ENCODE measurements around the gene ADRM1.

ADRM1 gene

GRCh38 chr20:62339647-62340062, 36.9 kb downstream of the ADRM1 start:
- TF ChIP-seq, protein P1, sequence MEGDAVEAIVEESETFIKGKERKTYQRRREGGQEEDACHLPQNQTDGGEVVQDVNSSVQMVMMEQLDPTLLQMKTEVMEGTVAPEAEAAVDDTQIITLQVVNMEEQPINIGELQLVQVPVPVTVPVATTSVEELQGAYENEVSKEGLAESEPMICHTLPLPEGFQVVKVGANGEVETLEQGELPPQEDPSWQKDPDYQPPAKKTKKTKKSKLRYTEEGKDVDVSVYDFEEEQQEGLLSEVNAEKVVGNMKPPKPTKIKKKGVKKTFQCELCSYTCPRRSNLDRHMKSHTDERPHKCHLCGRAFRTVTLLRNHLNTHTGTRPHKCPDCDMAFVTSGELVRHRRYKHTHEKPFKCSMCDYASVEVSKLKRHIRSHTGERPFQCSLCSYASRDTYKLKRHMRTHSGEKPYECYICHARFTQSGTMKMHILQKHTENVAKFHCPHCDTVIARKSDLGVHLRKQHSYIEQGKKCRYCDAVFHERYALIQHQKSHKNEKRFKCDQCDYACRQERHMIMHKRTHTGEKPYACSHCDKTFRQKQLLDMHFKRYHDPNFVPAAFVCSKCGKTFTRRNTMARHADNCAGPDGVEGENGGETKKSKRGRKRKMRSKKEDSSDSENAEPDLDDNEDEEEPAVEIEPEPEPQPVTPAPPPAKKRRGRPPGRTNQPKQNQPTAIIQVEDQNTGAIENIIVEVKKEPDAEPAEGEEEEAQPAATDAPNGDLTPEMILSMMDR (conservative IDR thresholded peaks at IDR 0.05; ENCODE audit: low read depth, low read length), result no peak
- DNase-seq (ENCODE audit: low read depth), result no peak
- H3K4me3 ChIP-seq (ENCODE audit: low read depth, low read length), result no peak overlapping the region

- TF ChIP-seq, protein P1 (conservative IDR thresholded peaks at IDR 0.05; ENCODE audit: low read depth, low read length), result no peak
These were observed 40.1 kb downstream of the ADRM1 start for GRCh38 chr20:62342910-62343309.

GRCh38 chr20:62344092-62344491, 41.3 kb downstream of the ADRM1 start:
- TF ChIP-seq, protein P1 (conservative IDR thresholded peaks at IDR 0.05; ENCODE audit: low read depth, low read length), result no peak
- H3K4me3 ChIP-seq (ENCODE audit: low read depth, low read length), result no peak overlapping the region
- DNase-seq (ENCODE audit: low read depth), result no peak

More at GRCh38 chr20:62342910-62343309, 40.1 kb downstream of the ADRM1 start:
- no peak for DNase-seq (ENCODE audit: low read depth)
- H3K4me3 ChIP-seq (ENCODE audit: low read depth, low read length), result no peak overlapping the region

DNA sequence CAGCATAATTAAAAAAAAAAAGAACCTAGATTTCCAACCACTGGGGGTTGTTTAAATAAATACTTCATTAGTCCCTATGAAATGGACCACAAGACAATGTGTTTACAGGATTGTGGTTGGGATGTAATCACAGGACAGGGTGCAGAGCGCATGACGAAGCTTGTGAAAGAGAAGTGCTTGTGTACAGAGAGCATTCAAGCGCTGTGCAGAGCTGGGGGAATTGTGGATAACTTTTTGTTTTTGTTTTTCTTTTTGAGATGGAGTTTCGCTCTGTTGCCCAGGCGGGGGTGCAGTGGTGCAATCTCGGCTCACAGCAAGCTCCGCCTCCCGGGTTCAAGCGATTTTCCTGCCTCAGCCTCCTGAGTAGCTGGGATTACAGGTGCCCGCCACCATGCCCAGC, 42.0 kb downstream of the ADRM1 start:
- DNase-seq (ENCODE audit: low read depth), result peak; percentile 77
- no peak overlapping the region for H3K4me3 ChIP-seq (ENCODE audit: low read depth, low read length)
- TF ChIP-seq, protein P1 (conservative IDR thresholded peaks at IDR 0.05; ENCODE audit: low read depth, low read length), result no peak

GRCh38 chr20:62345681-62346370, 43.0 kb downstream of the ADRM1 start:
- DNase-seq (ENCODE audit: low read depth), result no peak
- H3K4me3 ChIP-seq (ENCODE audit: low read depth, low read length), result no peak overlapping the region
- TF ChIP-seq, protein P1 (conservative IDR thresholded peaks at IDR 0.05; ENCODE audit: low read depth, low read length), result no peak

- DNase-seq (ENCODE audit: low read depth), result no peak
- TF ChIP-seq, protein P1 (conservative IDR thresholded peaks at IDR 0.05; ENCODE audit: low read depth, low read length), result no peak
These were observed 43.8 kb downstream of the ADRM1 start for GRCh38 chr20:62346398-62347150.

DNA sequence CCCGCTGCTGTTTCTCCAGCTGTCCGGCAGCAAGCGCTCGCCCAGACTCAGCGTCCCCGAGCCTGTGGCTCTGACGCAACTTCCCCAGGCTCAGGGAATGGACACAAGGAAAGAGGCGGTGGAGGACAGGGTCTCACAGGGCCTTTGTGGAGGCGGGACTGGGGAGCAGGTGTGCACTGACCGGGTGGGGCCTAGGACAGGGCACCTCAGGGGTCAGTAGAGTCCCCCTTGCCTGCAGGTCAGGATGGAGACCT, 44.3 kb downstream of the ADRM1 start:
- DNase-seq (ENCODE audit: low read depth), result no peak
- H3K4me3 ChIP-seq (ENCODE audit: low read depth, low read length), result no peak overlapping the region
- TF ChIP-seq, protein P1 (conservative IDR thresholded peaks at IDR 0.05; ENCODE audit: low read depth, low read length), result no peak

More at GRCh38 chr20:62346398-62347150, 43.8 kb downstream of the ADRM1 start:
- H3K4me3 ChIP-seq (ENCODE audit: low read depth, low read length), result no peak overlapping the region
